DND-41 (cell line): ENCODE results near the gene VPS35L.

Source experiments
- EZH2 ChIP-seq: IDR thresholded peaks from 3 replicates; pipeline ENCODE4 v1.6.1; 2012; ENCODE audit warnings: borderline replicate concordance, low read depth, mild to moderate bottlenecking, moderate library complexity, low read length, inconsistent platforms; ENCODE audit not compliant: severe bottlenecking
- TF ChIP-seq, protein P1 (sequence below): IDR thresholded peaks from 2 replicates; pipeline ENCODE4 v1.5.1; 2012; ENCODE audit warnings: borderline replicate concordance, low read length, moderate library complexity, mild to moderate bottlenecking; ENCODE audit not compliant: poor library complexity, severe bottlenecking; ENCODE audit errors: extremely low read depth

DNA sequence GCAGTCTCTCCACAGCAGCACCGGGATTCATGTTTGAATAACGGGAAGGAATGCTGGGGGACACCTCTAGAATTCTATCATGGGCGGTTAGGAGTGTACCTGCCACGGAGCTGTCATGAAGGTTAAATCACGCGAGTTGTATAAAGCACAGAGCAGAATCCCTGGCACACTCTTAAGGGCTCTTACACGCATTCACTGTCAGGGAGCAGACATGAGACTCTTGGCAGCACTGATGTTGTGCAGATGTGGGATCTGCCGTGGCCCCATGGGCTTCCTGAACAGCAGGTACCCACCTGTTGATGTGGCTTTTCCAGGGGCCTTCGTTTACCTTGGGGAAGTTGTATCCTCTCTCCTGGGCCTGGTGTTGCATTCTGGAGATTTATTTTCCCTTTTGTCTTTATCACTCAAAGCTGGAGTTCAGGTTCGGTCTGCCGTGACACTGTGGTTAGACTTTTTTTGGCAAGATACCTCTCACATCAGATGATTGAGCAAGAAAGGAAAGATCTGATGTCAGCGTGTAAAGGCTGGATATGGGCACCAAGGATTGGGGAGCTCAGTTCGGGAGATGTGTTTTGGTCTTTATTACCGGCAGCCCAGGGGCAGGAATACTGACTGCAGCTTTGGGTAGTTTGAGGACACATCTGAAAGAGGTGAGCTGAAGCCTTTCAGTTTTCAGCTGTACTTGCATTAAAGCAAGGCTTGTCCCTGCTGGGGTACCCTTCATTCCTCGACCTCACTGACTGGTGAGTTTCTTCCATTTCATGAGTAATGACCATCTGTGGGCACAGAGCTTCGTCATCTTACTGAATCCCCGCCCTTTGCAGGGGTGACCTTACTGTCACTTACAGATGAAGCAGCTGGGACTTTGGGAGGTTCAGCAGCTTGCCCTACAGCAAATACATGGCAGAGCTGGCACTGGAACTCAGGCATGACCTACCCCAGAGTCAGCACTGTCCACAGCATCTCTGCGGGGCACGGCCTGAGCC lies 143.3 kb downstream of the VPS35L start:
- TF ChIP-seq, protein P1, sequence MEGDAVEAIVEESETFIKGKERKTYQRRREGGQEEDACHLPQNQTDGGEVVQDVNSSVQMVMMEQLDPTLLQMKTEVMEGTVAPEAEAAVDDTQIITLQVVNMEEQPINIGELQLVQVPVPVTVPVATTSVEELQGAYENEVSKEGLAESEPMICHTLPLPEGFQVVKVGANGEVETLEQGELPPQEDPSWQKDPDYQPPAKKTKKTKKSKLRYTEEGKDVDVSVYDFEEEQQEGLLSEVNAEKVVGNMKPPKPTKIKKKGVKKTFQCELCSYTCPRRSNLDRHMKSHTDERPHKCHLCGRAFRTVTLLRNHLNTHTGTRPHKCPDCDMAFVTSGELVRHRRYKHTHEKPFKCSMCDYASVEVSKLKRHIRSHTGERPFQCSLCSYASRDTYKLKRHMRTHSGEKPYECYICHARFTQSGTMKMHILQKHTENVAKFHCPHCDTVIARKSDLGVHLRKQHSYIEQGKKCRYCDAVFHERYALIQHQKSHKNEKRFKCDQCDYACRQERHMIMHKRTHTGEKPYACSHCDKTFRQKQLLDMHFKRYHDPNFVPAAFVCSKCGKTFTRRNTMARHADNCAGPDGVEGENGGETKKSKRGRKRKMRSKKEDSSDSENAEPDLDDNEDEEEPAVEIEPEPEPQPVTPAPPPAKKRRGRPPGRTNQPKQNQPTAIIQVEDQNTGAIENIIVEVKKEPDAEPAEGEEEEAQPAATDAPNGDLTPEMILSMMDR = no peak
- TF ChIP-seq EZH2 = no peak
